Activated T-helper 1 cell treated with anti-CD3 and anti-CD28 coated beads, Interleukin-12 subunit alpha, Interleukin-12 subunit beta, Interleukin-2, Interleukin-4 antibody, amounts not matched to agents 30 ng/mL and 10 ng/mL and 1 ng/mL, durations not matched to agents 14 hours and 24 hours and 36 hours (primary cell): ENCODE measurements around the gene ILF2. TPM values are rescaled to one million over a fixed set of nuclear protein-coding genes. Genes with fewer than 3 reads are reported as not detected.
A peak's percentile ranks its signal among the peaks of the same experiment; 100 is the strongest.
"Not testable (repeated sequence)": the region's sequence is repeated elsewhere in the genome, so short reads cannot be mapped to it uniquely, and the experiment has no call there.

Source experiments
- DNase-seq: peaks from one replicate; pipeline ENCODE4 v3.0.0; 2021; ENCODE audit warnings: low spot score
- H3K27ac Mint-ChIP-seq: one replicate; pipeline ENCODE4 v1.8.0; 2021; ENCODE audit warnings: mild to moderate bottlenecking, mixed read lengths
- H3K27me3 Mint-ChIP-seq: one replicate; pipeline ENCODE4 v1.8.0; 2022; ENCODE audit warnings: mild to moderate bottlenecking, moderate library complexity, mixed read lengths; ENCODE audit not compliant: insufficient read depth
- H3K36me3 Mint-ChIP-seq: one replicate; pipeline ENCODE4 v1.8.0; 2021; ENCODE audit warnings: low read depth, mixed read lengths
- H3K4me1 Mint-ChIP-seq: one replicate; pipeline ENCODE4 v1.8.0; 2021; ENCODE audit warnings: low read depth, mixed read lengths
- H3K4me3 Mint-ChIP-seq: one replicate; pipeline ENCODE4 v1.8.0; 2021; ENCODE audit warnings: mild to moderate bottlenecking, moderate library complexity, mixed read lengths
- H3K9me3 Mint-ChIP-seq: one replicate; pipeline ENCODE4 v1.8.0; 2021; ENCODE audit warnings: mixed read lengths
- intact Hi-C: fragments of 100-400 bp; cut with micrococcal nuclease; formaldehyde crosslinking; loops from one replicate; pipeline ENCODE4 v1.15.1; 2024
- total RNA-seq: library from RNA; stranded (reverse); gene quantifications from 2 replicates; pipeline ENCODE4 v1.2.3, GENCODE V29; 2022

Gene ILF2
- total RNA-seq, 1 donor from 2014 or later = 366 TPM

GRCh38 chr1:153671628-153672353, 998 bp upstream of the ILF2 start:
- Mint-ChIP-seq H3K4me1 (peaks cover 29% of the 10 kb centered on the region), H3K36me3 (peaks cover 27% of the 10 kb centered on the region), H3K27ac (peak overlapping the region; percentile 56)
- H3K9me3 Mint-ChIP-seq, H3K27me3 Mint-ChIP-seq, H3K4me3 Mint-ChIP-seq: not testable (repeated sequence)
- DNase-seq = peak; percentile 34
- intact Hi-C loops = loop anchor here (1.0 to 10.0 kb wide), 16 partner anchors 8 to 1653 kb away; partner anchors contain the start of genes CHTOP, CRTC2, JTB and RAB13

- no peaks in the 10 kb centered on the region for H3K9me3 Mint-ChIP-seq
- DNase-seq = no peak
- peaks cover 29% of the 10 kb centered on the region for H3K4me1 Mint-ChIP-seq
- H3K27ac Mint-ChIP-seq = no peak overlapping the region
- H3K36me3 Mint-ChIP-seq = peaks cover 36% of the 10 kb centered on the region
- intact Hi-C loops = loop anchor here (1.0 to 10.0 kb wide), 8 partner anchors 12 to 1654 kb away; partner anchors contain the start of genes RUSC1, S100A4, S100A6 and SNAPIN
- no peaks in the 10 kb centered on the region for H3K27me3 Mint-ChIP-seq
- H3K4me3 Mint-ChIP-seq = no peak overlapping the region
Measured at GRCh38 chr1:153670257-153670858, 435 bp downstream of the ILF2 start.

- intact Hi-C loops = loop anchor here (1.0 to 10.0 kb wide), 8 partner anchors 11 to 1655 kb away; partner anchors contain the start of genes RUSC1, S100A4, S100A6 and SNAPIN
- no peak overlapping the region for H3K27ac Mint-ChIP-seq
- DNase-seq = no peak
- H3K9me3 Mint-ChIP-seq = no peaks in the 10 kb centered on the region
- peaks cover 29% of the 10 kb centered on the region for H3K4me1 Mint-ChIP-seq
- H3K27me3 Mint-ChIP-seq = no peaks in the 10 kb centered on the region
- H3K36me3 Mint-ChIP-seq = peaks cover 43% of the 10 kb centered on the region
- no peak overlapping the region for H3K4me3 Mint-ChIP-seq
Measured at GRCh38 chr1:153669606-153670005, 1.2 kb downstream of the ILF2 start.

GRCh38 chr1:153668672-153669071, 2.1 kb downstream of the ILF2 start:
- intact Hi-C loops, H3K27ac Mint-ChIP-seq, H3K9me3 Mint-ChIP-seq, H3K4me3 Mint-ChIP-seq, DNase-seq, H3K27me3 Mint-ChIP-seq: not testable (repeated sequence)
- peaks cover 51% of the 10 kb centered on the region for H3K36me3 Mint-ChIP-seq
- peaks cover 29% of the 10 kb centered on the region for H3K4me1 Mint-ChIP-seq

GRCh38 chr1:153667439-153667838, 3.4 kb downstream of the ILF2 start:
- peaks cover 29% of the 10 kb centered on the region for H3K4me1 Mint-ChIP-seq
- peaks cover 58% of the 10 kb centered on the region for H3K36me3 Mint-ChIP-seq
- peak overlapping the region; percentile 12 for H3K4me3 Mint-ChIP-seq
- H3K27ac Mint-ChIP-seq = no peak overlapping the region
- intact Hi-C loops = no loop called here
- no peaks in the 10 kb centered on the region for H3K27me3 Mint-ChIP-seq
- DNase-seq = no peak
- H3K9me3 Mint-ChIP-seq = no peaks in the 10 kb centered on the region

GRCh38 chr1:153663211-153663610, 7.6 kb downstream of the ILF2 start:
- Mint-ChIP-seq H3K9me3 (no peaks in the 10 kb centered on the region), H3K4me3 (no peak overlapping the region), H3K4me1 (peaks cover 18% of the 10 kb centered on the region), H3K27me3 (no peaks in the 10 kb centered on the region), H3K36me3 (peaks cover 57% of the 10 kb centered on the region), H3K27ac (no peak overlapping the region)
- DNase-seq = no peak
- intact Hi-C loops = no loop called here

GRCh38 chr1:153662269-153662668, 8.5 kb downstream of the ILF2 start:
- Mint-ChIP-seq H3K4me3 (no peak overlapping the region), H3K4me1 (peaks cover 11% of the 10 kb centered on the region), H3K27me3 (no peaks in the 10 kb centered on the region), H3K36me3 (peaks cover 48% of the 10 kb centered on the region), H3K9me3 (no peaks in the 10 kb centered on the region), H3K27ac (no peak overlapping the region)
- no peak for DNase-seq
- intact Hi-C loops = no loop called here

GRCh38 chr1:153661111-153661708, 9.6 kb downstream of the ILF2 start:
- Mint-ChIP-seq H3K27ac (peak overlapping the region; percentile 4), H3K36me3 (peaks cover 41% of the 10 kb centered on the region), H3K9me3 (no peaks in the 10 kb centered on the region), H3K27me3 (no peaks in the 10 kb centered on the region), H3K4me1 (peaks cover 11% of the 10 kb centered on the region), H3K4me3 (peak overlapping the region; percentile 56)
- intact Hi-C loops = no loop called here
- DNase-seq = no peak

- intact Hi-C loops = no loop called here
- Mint-ChIP-seq H3K27me3 (no peaks in the 10 kb centered on the region), H3K27ac (peak overlapping the region; percentile 84), H3K4me3 (peak overlapping the region; percentile 96), H3K9me3 (no peaks in the 10 kb centered on the region), H3K36me3 (peaks cover 30% of the 10 kb centered on the region), H3K4me1 (peaks cover 11% of the 10 kb centered on the region)
- no peak for DNase-seq
Measured at GRCh38 chr1:153659656-153660055, 11.1 kb downstream of the ILF2 start.

GRCh38 chr1:153659175-153659534, 11.6 kb downstream of the ILF2 start:
- intact Hi-C loops = no loop called here

GRCh38 chr1:153658400-153659174, 12.2 kb downstream of the ILF2 start, which contains the start of gene SNAPIN:
SNAPIN (plus strand) TSS chr1:153658703; CDS start chr1:153658744, 41 bp downstream.
- intact Hi-C loops = loop anchor here (1.0 kb wide), 4 partner anchors 12 to 122 kb away; partner anchors contain the start of genes CHTOP and ILF2
- peaks cover 24% of the 10 kb centered on the region for H3K36me3 Mint-ChIP-seq

More at GRCh38 chr1:153659175-153659534, 11.6 kb downstream of the ILF2 start:
- peaks cover 26% of the 10 kb centered on the region for H3K36me3 Mint-ChIP-seq
- H3K4me3 Mint-ChIP-seq = peak overlapping the region; percentile 96
- no peak for DNase-seq
- H3K27me3 Mint-ChIP-seq = no peaks in the 10 kb centered on the region
- H3K4me1 Mint-ChIP-seq = peaks cover 11% of the 10 kb centered on the region
- H3K9me3 Mint-ChIP-seq = no peaks in the 10 kb centered on the region
- peak overlapping the region; percentile 84 for H3K27ac Mint-ChIP-seq

GRCh38 chr1:153655333-153655732, 15.5 kb downstream of the ILF2 start:
- Mint-ChIP-seq H3K27me3 (no peaks in the 10 kb centered on the region), H3K4me1 (peaks cover 11% of the 10 kb centered on the region), H3K9me3 (no peaks in the 10 kb centered on the region), H3K27ac (no peak overlapping the region), H3K4me3 (no peak overlapping the region), H3K36me3 (peaks cover 2% of the 10 kb centered on the region)
- intact Hi-C loops = no loop called here
- DNase-seq = no peak

More at GRCh38 chr1:153658400-153659174, 12.2 kb downstream of the ILF2 start, which contains the start of gene SNAPIN:
- Mint-ChIP-seq H3K4me3 (peak within 1 kb of the TSS; percentile 96), H3K27me3 (no peaks in the 10 kb centered on the region), H3K9me3 (no peaks in the 10 kb centered on the region), H3K4me1 (peaks cover 11% of the 10 kb centered on the region), H3K27ac (peak within 1 kb of the TSS; percentile 84)
- DNase-seq = peak; percentile 90
